Right atrium auricular region (tissue), 2 donors: ENCODE measurements around the gene TNNT3. TPM values are rescaled to one million over a fixed set of nuclear protein-coding genes. Genes with fewer than 3 reads are reported as not detected.
A peak's percentile ranks its signal among the peaks of the same experiment; 100 is the strongest.

Source experiments
- DNase-seq: peaks from one replicate; pipeline ENCODE4 v3.0.0-alpha.2; 2019; ENCODE audit warnings: low spot score
- H3K27ac ChIP-seq, 2 donors: fragments of 200-600 bp; sonication (generic); 1 replicate in 1 of 2; 2 replicates in 1 of 2; pipeline ENCODE4 v1.5.1; 2016 to 2019
- H3K27me3 ChIP-seq, 2 donors: fragments of 200-600 bp; sonication (generic); one replicate each; pipeline versions ENCODE4 v1.5.1 to v1.6.0; 2017 to 2019
- H3K36me3 ChIP-seq: fragments of 200-600 bp; sonication (generic); one replicate; pipeline ENCODE4 v1.5.1; 2016
- H3K4me1 ChIP-seq, 2 donors: fragments of 200-600 bp; sonication (generic); one replicate each; pipeline versions ENCODE4 v1.5.1 to v1.6.0; 2017 to 2019
- H3K4me3 ChIP-seq, 2 donors: fragments of 200-600 bp; sonication (generic); 1 replicate in 1 of 2; 2 replicates in 1 of 2; pipeline ENCODE4 v1.5.1; 2017 to 2019; ENCODE audit warnings: mild to moderate bottlenecking in 1 of 2, moderate library complexity in 1 of 2
- H3K9me3 ChIP-seq, 2 donors: fragments of 200-600 bp; sonication (generic); one replicate each; pipeline ENCODE4 v1.5.1; 2019
- CTCF ChIP-seq, 2 donors: fragments of 200-600 bp; sonication (generic); IDR thresholded peaks; one replicate each; pipeline ENCODE4 v1.5.1; 2019; ENCODE audit warnings: antibody characterized with exemption in 2 of 2
- total RNA-seq, 2 donors: library from RNA; depleted of rRNA; stranded (reverse); fragments of >200 nt; gene quantifications; one replicate each; pipeline ENCODE4 v1.1.0, GENCODE V29; 2016

TNNT3 gene
- total RNA-seq, 2 donors from 2014 or later, result 12.8 to 16.4 TPM

GRCh38 chr11:1877211-1878136 lies 42.0 kb upstream of the TNNT3 start:
- no peaks in the 10 kb centered on the region for H3K9me3 ChIP-seq
- no peaks in the 10 kb centered on the region for H3K36me3 ChIP-seq
- no peak for DNase-seq
- peak overlapping the region; percentile 91 to 95 for H3K27ac ChIP-seq
- H3K4me3 ChIP-seq, result no peak overlapping the region
- H3K4me1 ChIP-seq, result peaks cover 0 to 79% of the 10 kb centered on the region in 2 donors
- H3K27me3 ChIP-seq, result no peaks in the 10 kb centered on the region
- TF ChIP-seq CTCF (IDR thresholded peaks at IDR 0.05), result no peak

- Histone ChIP-seq H3K9me3 (no peaks in the 10 kb centered on the region), H3K4me1 (peaks cover 0 to 77% of the 10 kb centered on the region in 2 donors), H3K27ac (peak overlapping the region; percentile 91 to 95), H3K27me3 (no peaks in the 10 kb centered on the region), H3K4me3 (no peak overlapping the region), H3K36me3 (no peaks in the 10 kb centered on the region)
- TF ChIP-seq CTCF (IDR thresholded peaks at IDR 0.05), result no peak
- no peak for DNase-seq
Measured at GRCh38 chr11:1878137-1879031, 41.1 kb upstream of the TNNT3 start.

- Histone ChIP-seq H3K27me3 (no peaks in the 10 kb centered on the region), H3K36me3 (no peaks in the 10 kb centered on the region), H3K4me1 (peaks cover 0 to 77% of the 10 kb centered on the region in 2 donors), H3K9me3 (no peaks in the 10 kb centered on the region), H3K4me3 (no peak overlapping the region), H3K27ac (peak overlapping the region; percentile 91 to 95)
- no peak for TF ChIP-seq CTCF (IDR thresholded peaks at IDR 0.05)
- no peak for DNase-seq
Measured at GRCh38 chr11:1879342-1879940, 40.1 kb upstream of the TNNT3 start.

- peak; percentile 86 for DNase-seq
- H3K4me3 ChIP-seq, result no peak overlapping the region
Measured at GRCh38 chr11:1879941-1880720, 39.4 kb upstream of the TNNT3 start.

More at GRCh38 chr11:1879941-1880720, 39.4 kb upstream of the TNNT3 start:
- Histone ChIP-seq H3K27me3 (no peaks in the 10 kb centered on the region), H3K9me3 (no peaks in the 10 kb centered on the region), H3K36me3 (peaks cover 7% of the 10 kb centered on the region), H3K27ac (peak overlapping the region; percentile 91 to 95), H3K4me1 (peaks cover 0 to 73% of the 10 kb centered on the region in 2 donors)
- no peak for TF ChIP-seq CTCF (IDR thresholded peaks at IDR 0.05)
